ENCODE data around the gene ATP2C1.
"Not testable (repeated sequence)": the region's sequence is repeated elsewhere in the genome, so short reads cannot be mapped to it uniquely, and the experiment has no call there.

The ATP2C1 gene

GRCh38 chr3:130934442-130935089 lies 40.7 kb downstream of the ATP2C1 start:
- no peak for DNase-seq (ENCODE audit: low read depth in 2 of 2)

- DNase-seq (ENCODE audit: low read depth in 2 of 2) = no peak
Observed at GRCh38 chr3:130935761-130936492, 42.0 kb downstream of the ATP2C1 start.

GRCh38 chr3:130939753-130940152 lies 45.9 kb downstream of the ATP2C1 start:
- no peak for DNase-seq (ENCODE audit: low read depth in 2 of 2)

GRCh38 chr3:130941793-130942192 lies 47.9 kb downstream of the ATP2C1 start:
- no peak for DNase-seq (ENCODE audit: low read depth in 2 of 2)

- DNase-seq (ENCODE audit: low read depth in 2 of 2) = no peak
Observed at GRCh38 chr3:130946882-130947281, 53.0 kb downstream of the ATP2C1 start.

GRCh38 chr3:130948001-130948773 lies 54.3 kb downstream of the ATP2C1 start:
- no peak for DNase-seq (ENCODE audit: low read depth in 2 of 2)

- DNase-seq (ENCODE audit: low read depth in 2 of 2) = no peak
Observed at GRCh38 chr3:130948929-130949328, 55.0 kb downstream of the ATP2C1 start.

GRCh38 chr3:130950124-130950523 lies 56.2 kb downstream of the ATP2C1 start:
- no peak for DNase-seq (ENCODE audit: low read depth in 2 of 2)

GRCh38 chr3:130950641-130951040 lies 56.8 kb downstream of the ATP2C1 start:
- no peak for DNase-seq (ENCODE audit: low read depth in 2 of 2)

GRCh38 chr3:130955481-130955880 lies 61.6 kb downstream of the ATP2C1 start:
- no peak for DNase-seq (ENCODE audit: low read depth in 2 of 2)

GRCh38 chr3:130956281-130956680 lies 62.4 kb downstream of the ATP2C1 start:
- DNase-seq (ENCODE audit: low read depth in 2 of 2) = no peak

- no peak for DNase-seq (ENCODE audit: low read depth in 2 of 2)
Observed at GRCh38 chr3:130956721-130957120, 62.8 kb downstream of the ATP2C1 start.

GRCh38 chr3:130960139-130960795 lies 66.4 kb downstream of the ATP2C1 start:
- DNase-seq (ENCODE audit: low read depth in 2 of 2) = no peak

GRCh38 chr3:130961458-130961857 lies 67.6 kb downstream of the ATP2C1 start:
- DNase-seq (ENCODE audit: low read depth in 2 of 2) = no peak

GRCh38 chr3:130963444-130963843 lies 69.6 kb downstream of the ATP2C1 start:
- DNase-seq (ENCODE audit: low read depth in 2 of 2) = no peak

- DNase-seq (ENCODE audit: low read depth in 2 of 2) = no peak
Observed at GRCh38 chr3:130963878-130964277, 70.0 kb downstream of the ATP2C1 start.

- DNase-seq (ENCODE audit: low read depth in 2 of 2) = no peak
Observed at GRCh38 chr3:130967281-130967680, 73.4 kb downstream of the ATP2C1 start.

- no peak for DNase-seq (ENCODE audit: low read depth in 2 of 2)
Observed at GRCh38 chr3:130968221-130968620, 74.3 kb downstream of the ATP2C1 start.

- no peak for DNase-seq (ENCODE audit: low read depth in 2 of 2)
Observed at GRCh38 chr3:130969621-130970020, 75.7 kb downstream of the ATP2C1 start.

GRCh38 chr3:130971208-130971607 lies 77.3 kb downstream of the ATP2C1 start:
- DNase-seq (ENCODE audit: low read depth in 2 of 2) = no peak

GRCh38 chr3:130972592-130972991 lies 78.7 kb downstream of the ATP2C1 start:
- DNase-seq (ENCODE audit: low read depth in 2 of 2) = not testable (repeated sequence)

- no peak for DNase-seq (ENCODE audit: low read depth in 2 of 2)
Observed at GRCh38 chr3:130973406-130973805, 79.5 kb downstream of the ATP2C1 start.

Measured in stimulated activated CD8-positive, alpha-beta memory T cell treated with anti-CD3 and anti-CD28 coated beads, Interleukin-7, amount 100 ng/mL, for 1 hour (primary cell).